OCI-LY3 (cell line): ENCODE data around the gene FSTL5.

ENCODE experiments used
- H2AFZ ChIP-seq: fragments of 200-600, 300-600 bp; shearing (Covaris generic); 2 replicates; pipeline ENCODE4 v1.6.0; 2014; ENCODE audit warnings: antibody characterized with exemption, low read depth, low read length
- H3K27ac ChIP-seq: fragments of 200-600, 300-600 bp; sonication (generic); 2 replicates; pipeline ENCODE4 v1.5.1; 2014; ENCODE audit warnings: mild to moderate bottlenecking, low read length, moderate library complexity, mixed read lengths
- H3K27me3 ChIP-seq: fragments of 200-600, 300-600 bp; sonication (generic); 2 replicates; pipeline ENCODE4 v1.6.1; 2014; ENCODE audit warnings: low read depth, low read length, mixed read lengths
- H3K36me3 ChIP-seq: fragments of 200-600, 300-600 bp; sonication (generic); replicated peaks from 2 replicates; pipeline ENCODE3; 2014; ENCODE audit warnings: low read depth, low read length, mixed read lengths
- H3K4me1 ChIP-seq: fragments of 300-600, 200-600 bp; sonication (generic); 2 replicates; pipeline ENCODE4 v1.6.1; 2014; ENCODE audit warnings: low read length, mixed read lengths
- H3K4me2 ChIP-seq: fragments of 200-600, 300-600 bp; sonication (generic); 2 replicates; pipeline ENCODE4 v1.6.1; 2014; ENCODE audit warnings: low read length, mixed read lengths
- H3K4me3 ChIP-seq: fragments of 300-600, 200-600 bp; sonication (generic); 2 replicates; pipeline ENCODE4 v1.5.1; 2014; ENCODE audit warnings: antibody characterized with exemption, mild to moderate bottlenecking, low read length, moderate library complexity
- H3K79me2 ChIP-seq: fragments of 300-600, 200-600 bp; shearing (Covaris generic); 2 replicates; pipeline ENCODE4 v1.6.1; 2014; ENCODE audit warnings: mild to moderate bottlenecking, low read length, mixed read lengths
- H3K9ac ChIP-seq: fragments of 300-600, 200-600 bp; shearing (Covaris generic); 2 replicates; pipeline ENCODE4 v1.6.0; 2014; ENCODE audit warnings: mild to moderate bottlenecking, low read length, moderate library complexity
- H3K9me3 ChIP-seq: fragments of 200-600, 300-600 bp; shearing (Covaris generic); 2 replicates; pipeline ENCODE4 v1.6.1; 2014; ENCODE audit warnings: low read length, mixed read lengths; ENCODE audit not compliant: insufficient read depth
- H4K20me1 ChIP-seq: fragments of 200-600, 300-600 bp; sonication (generic); 2 replicates; pipeline ENCODE4 v1.6.1; 2016; ENCODE audit warnings: low read length, mixed read lengths; ENCODE audit not compliant: insufficient read depth
- EZH2phosphoT487 ChIP-seq: fragments of 200-600 bp; shearing (Covaris generic); IDR thresholded peaks from 2 replicates; pipeline ENCODE4 v1.6.1; 2018; ENCODE audit warnings: antibody characterized with exemption, mixed run types, low read depth
- TF ChIP-seq, protein P1 (sequence below): fragments of 200-600, 300-600 bp; sonication (generic); IDR thresholded peaks from 2 replicates; pipeline ENCODE4 v1.5.1; 2014; ENCODE audit warnings: antibody characterized with exemption, low read length, low read depth

The FSTL5 gene

DNA sequence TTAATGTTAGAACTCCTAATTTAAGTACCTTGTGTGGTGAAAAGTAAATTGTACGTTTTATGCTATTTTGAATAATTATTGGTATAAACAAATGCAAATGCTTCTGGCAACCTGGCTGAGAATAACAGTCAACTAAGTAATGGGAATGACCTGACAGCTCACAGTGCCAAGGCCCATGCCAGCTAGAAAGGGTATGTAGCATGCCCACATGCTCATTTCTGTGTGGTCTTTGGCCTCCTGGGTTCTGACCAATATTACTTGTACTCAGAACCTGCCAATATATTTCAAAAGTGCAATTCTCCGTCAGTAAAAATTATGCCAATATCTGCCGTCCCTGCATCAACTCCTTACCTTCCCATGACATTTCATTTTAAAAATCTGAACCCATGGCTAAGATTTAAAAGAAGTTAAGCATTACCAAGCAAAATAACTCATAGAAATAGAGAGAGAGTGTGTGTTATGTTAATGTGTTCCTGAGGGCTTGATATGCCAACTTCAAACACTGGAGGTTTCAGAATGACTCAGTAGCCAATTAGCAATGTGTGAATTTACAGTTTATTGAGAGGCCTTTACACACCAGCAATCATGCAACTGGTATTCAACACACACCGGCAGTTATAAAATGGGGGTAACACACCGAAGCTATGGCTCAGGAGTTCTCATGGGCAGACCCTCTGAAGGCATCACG lies 820.8 kb downstream of the FSTL5 start:
- no peaks in the 10 kb centered on the region for H3K27me3 ChIP-seq
- H3K4me2 ChIP-seq = peak overlapping the region; percentile 18
- no peak overlapping the region for H2AFZ ChIP-seq
- no peaks in the 10 kb centered on the region for H3K36me3 ChIP-seq
- no peaks in the 10 kb centered on the region for H3K9me3 ChIP-seq
- no peak overlapping the region for H3K9ac ChIP-seq
- peaks cover 8% of the 10 kb centered on the region for H3K4me1 ChIP-seq
- H3K4me3 ChIP-seq = no peak overlapping the region
- H3K79me2 ChIP-seq = no peaks in the 10 kb centered on the region
- no peaks in the 10 kb centered on the region for H4K20me1 ChIP-seq
- TF ChIP-seq EZH2phosphoT487 = no peak
- TF ChIP-seq, protein P1, sequence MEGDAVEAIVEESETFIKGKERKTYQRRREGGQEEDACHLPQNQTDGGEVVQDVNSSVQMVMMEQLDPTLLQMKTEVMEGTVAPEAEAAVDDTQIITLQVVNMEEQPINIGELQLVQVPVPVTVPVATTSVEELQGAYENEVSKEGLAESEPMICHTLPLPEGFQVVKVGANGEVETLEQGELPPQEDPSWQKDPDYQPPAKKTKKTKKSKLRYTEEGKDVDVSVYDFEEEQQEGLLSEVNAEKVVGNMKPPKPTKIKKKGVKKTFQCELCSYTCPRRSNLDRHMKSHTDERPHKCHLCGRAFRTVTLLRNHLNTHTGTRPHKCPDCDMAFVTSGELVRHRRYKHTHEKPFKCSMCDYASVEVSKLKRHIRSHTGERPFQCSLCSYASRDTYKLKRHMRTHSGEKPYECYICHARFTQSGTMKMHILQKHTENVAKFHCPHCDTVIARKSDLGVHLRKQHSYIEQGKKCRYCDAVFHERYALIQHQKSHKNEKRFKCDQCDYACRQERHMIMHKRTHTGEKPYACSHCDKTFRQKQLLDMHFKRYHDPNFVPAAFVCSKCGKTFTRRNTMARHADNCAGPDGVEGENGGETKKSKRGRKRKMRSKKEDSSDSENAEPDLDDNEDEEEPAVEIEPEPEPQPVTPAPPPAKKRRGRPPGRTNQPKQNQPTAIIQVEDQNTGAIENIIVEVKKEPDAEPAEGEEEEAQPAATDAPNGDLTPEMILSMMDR = no peak
- no peak overlapping the region for H3K27ac ChIP-seq

GRCh38 chr4:161336621-161337020 lies 827.2 kb downstream of the FSTL5 start:
- TF ChIP-seq, protein P1 = no peak
- TF ChIP-seq EZH2phosphoT487 = no peak
- no peaks in the 10 kb centered on the region for H3K27me3 ChIP-seq
- no peaks in the 10 kb centered on the region for H4K20me1 ChIP-seq
- H3K9ac ChIP-seq = no peak overlapping the region
- no peak overlapping the region for H3K27ac ChIP-seq
- H3K4me3 ChIP-seq = no peak overlapping the region
- no peaks in the 10 kb centered on the region for H3K9me3 ChIP-seq
- H3K36me3 ChIP-seq = no peaks in the 10 kb centered on the region
- H2AFZ ChIP-seq = no peak overlapping the region
- H3K4me1 ChIP-seq = no peaks in the 10 kb centered on the region
- H3K4me2 ChIP-seq = no peak overlapping the region
- no peaks in the 10 kb centered on the region for H3K79me2 ChIP-seq

DNA sequence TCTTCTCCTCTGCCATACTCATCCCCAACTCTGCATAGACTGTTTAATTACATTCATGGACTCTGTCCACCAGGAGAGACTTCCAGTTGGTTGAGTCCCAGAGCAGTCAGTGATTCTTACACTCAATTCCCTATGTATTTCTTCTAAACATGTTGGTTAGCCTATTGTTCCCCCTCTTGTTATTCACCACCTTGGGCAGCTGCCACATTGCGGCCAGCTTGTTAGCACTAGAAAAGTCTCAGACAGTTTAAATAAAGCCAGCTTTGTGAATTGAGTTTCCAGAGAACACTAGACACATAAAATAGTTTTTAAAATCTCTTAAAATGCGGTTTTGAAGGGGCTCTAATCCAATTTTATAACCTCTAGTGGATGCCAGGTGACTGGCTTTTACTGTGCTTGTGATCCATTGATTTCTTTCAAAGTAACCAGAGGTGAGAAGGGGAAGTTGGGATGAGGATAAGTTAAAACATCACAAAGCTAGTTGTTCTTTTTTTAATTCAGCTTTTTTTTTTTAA lies 827.7 kb downstream of the FSTL5 start:
- no peak overlapping the region for H3K4me3 ChIP-seq
- no peak for TF ChIP-seq EZH2phosphoT487
- TF ChIP-seq, protein P1 = no peak
- no peak overlapping the region for H3K27ac ChIP-seq
- H3K9ac ChIP-seq = no peak overlapping the region
- no peaks in the 10 kb centered on the region for H3K36me3 ChIP-seq
- H3K4me1 ChIP-seq = no peaks in the 10 kb centered on the region
- H3K27me3 ChIP-seq = no peaks in the 10 kb centered on the region
- no peak overlapping the region for H2AFZ ChIP-seq
- no peaks in the 10 kb centered on the region for H3K79me2 ChIP-seq
- H4K20me1 ChIP-seq = no peaks in the 10 kb centered on the region
- H3K9me3 ChIP-seq = no peaks in the 10 kb centered on the region
- H3K4me2 ChIP-seq = no peak overlapping the region
